ENCODE results near the gene KCTD17. TPM values are rescaled to one million over a fixed set of nuclear protein-coding genes. Genes with fewer than 3 reads are reported as not detected.

Gene KCTD17
- total RNA-seq, 1 experiment from 2014 or later: 29.5 TPM

DNA sequence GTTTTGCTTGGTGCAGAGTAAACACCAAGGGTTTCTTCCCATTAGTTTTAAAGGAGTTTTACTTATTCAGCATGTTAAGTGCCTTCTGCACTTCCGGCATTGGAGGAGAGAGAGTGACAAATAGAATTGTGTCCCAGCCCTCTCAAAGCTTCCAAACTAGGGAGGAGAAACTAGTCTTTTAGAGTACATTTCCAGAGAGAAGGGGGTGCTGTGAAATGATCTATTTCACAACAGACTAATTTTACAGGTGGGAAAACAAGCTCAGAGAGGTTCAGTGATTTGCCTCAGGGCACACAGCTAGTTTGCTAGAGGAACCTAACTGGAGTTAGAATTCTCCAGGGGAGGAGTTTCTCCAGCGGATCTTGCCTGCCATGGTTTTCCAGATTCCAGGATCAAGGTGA, 19.4 kb upstream of the KCTD17 start:
- no peaks in the 10 kb centered on the region for H3K79me2 ChIP-seq (ENCODE audit: low read depth)
- peak overlapping the region; percentile 50 for H3K4me3 ChIP-seq
- intact Hi-C loops (cut with micrococcal nuclease; ENCODE audit: unreplicated experiment): loop anchor here (5.0 kb wide), 2 partner anchors 160 to 165 kb away; no protein-coding TSS in a partner anchor
- peaks cover 5% of the 10 kb centered on the region; the same call in 1 of the 2 replicates for H3K36me3 ChIP-seq (ENCODE audit: low read depth)
- H3K9me3 ChIP-seq (ENCODE audit: insufficient read depth, low read depth): no peaks in the 10 kb centered on the region
- H3K27ac ChIP-seq: peak overlapping the region; percentile 86
- H3F3A ChIP-seq (ENCODE audit: insufficient read depth, low read depth): peaks cover 49% of the 10 kb centered on the region
- peak in 1 of 2 experiments; percentile 79 for DNase-seq
- no peaks in the 10 kb centered on the region for H3K9me2 ChIP-seq (ENCODE audit: insufficient read depth)
- peaks cover 40% of the 10 kb centered on the region for H3K4me1 ChIP-seq (replicated peaks; ENCODE audit: insufficient read depth)
- peak overlapping the region; percentile 83 for H3K4me2 ChIP-seq
- H4K20me1 ChIP-seq (ENCODE audit: insufficient read depth): no peaks in the 10 kb centered on the region
- ChIA-PET CTCF (interaction anchor here (0.8 to 1.2 kb wide), 3 partner anchors 11 to 167 kb away, joined by 3 to 7 read pairs (median 4); no protein-coding TSS in a partner anchor), POLR2A (ENCODE audit: unreplicated experiment) (interaction anchor here (0.6 kb wide), 1 partner anchor 497 kb away, joined by 5 read pairs; no protein-coding TSS in a partner anchor)
- BruUV-seq (replicated peaks): no TSS peak
- H3K27me3 ChIP-seq (ENCODE audit: insufficient read depth, low read depth): no peaks in the 10 kb centered on the region
- peak overlapping the region; percentile 59 for H2AFZ ChIP-seq
- TF ChIP-seq, protein P1, sequence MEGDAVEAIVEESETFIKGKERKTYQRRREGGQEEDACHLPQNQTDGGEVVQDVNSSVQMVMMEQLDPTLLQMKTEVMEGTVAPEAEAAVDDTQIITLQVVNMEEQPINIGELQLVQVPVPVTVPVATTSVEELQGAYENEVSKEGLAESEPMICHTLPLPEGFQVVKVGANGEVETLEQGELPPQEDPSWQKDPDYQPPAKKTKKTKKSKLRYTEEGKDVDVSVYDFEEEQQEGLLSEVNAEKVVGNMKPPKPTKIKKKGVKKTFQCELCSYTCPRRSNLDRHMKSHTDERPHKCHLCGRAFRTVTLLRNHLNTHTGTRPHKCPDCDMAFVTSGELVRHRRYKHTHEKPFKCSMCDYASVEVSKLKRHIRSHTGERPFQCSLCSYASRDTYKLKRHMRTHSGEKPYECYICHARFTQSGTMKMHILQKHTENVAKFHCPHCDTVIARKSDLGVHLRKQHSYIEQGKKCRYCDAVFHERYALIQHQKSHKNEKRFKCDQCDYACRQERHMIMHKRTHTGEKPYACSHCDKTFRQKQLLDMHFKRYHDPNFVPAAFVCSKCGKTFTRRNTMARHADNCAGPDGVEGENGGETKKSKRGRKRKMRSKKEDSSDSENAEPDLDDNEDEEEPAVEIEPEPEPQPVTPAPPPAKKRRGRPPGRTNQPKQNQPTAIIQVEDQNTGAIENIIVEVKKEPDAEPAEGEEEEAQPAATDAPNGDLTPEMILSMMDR (conservative IDR thresholded peaks at IDR 0.05): no peak
- TF ChIP-seq EZH2 (IDR thresholded peaks at IDR 0.05; ENCODE audit: low read depth): no peak

DNA sequence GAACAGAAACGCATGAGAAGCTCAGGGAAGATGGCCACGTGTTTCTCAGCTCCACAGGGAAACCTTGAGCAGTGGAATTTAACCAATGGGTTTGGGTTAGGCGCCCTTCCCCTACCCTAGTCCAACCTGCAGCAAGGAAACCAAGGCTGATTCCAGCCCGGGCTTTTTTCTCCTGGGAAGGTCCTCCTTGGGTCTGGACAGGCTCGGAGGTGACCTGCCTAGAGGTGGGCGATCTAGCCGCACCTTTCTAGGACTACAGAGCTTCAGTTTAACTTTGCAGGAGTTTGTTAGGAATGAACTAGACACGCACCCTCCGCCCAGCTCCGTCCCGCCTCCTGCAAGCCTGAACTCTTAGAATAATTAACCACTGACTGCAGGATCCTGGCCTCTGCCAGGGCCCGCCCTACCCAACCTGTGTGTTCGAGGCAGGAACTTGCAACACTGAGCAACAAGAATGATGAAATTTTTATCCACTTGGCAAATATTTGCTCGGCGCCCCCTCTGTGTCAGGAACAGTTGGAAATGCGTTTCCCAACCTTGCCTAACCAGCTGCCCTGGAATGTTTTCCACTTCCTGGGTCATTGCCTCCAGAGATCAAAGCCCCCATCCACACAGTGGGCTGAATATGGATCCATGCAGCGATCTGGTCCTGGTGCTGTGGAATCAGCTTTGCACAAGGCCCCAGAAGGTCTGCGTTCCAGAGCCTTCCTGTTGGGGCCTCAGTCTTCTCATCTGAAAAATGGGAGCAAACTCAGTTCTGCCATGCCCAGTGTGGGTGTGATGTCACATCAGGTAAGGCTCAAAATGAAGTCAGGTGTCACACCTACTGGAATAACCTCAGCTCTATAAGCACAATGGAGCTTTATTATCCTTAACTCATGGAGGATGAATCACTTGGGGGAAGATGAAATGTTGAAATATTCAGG, 18.7 kb upstream of the KCTD17 start:
- Histone ChIP-seq H3F3A (ENCODE audit: insufficient read depth, low read depth) (peaks cover 49% of the 10 kb centered on the region), H3K27ac (peak overlapping the region; percentile 86), H3K36me3 (ENCODE audit: low read depth) (peaks cover 3% of the 10 kb centered on the region; the same call in 1 of the 2 replicates), H3K9me3 (ENCODE audit: insufficient read depth, low read depth) (no peaks in the 10 kb centered on the region), H3K9me2 (ENCODE audit: insufficient read depth) (no peaks in the 10 kb centered on the region), H4K20me1 (ENCODE audit: insufficient read depth) (no peaks in the 10 kb centered on the region), H3K79me2 (ENCODE audit: low read depth) (no peaks in the 10 kb centered on the region), H3K4me2 (peak overlapping the region; percentile 83), H3K4me1 (replicated peaks; ENCODE audit: insufficient read depth) (peaks cover 40% of the 10 kb centered on the region), H2AFZ (peak overlapping the region; percentile 59), H3K27me3 (ENCODE audit: insufficient read depth, low read depth) (no peaks in the 10 kb centered on the region), H3K4me3 (peak overlapping the region; percentile 50)
- POLR2A ChIA-PET (ENCODE audit: unreplicated experiment): interaction anchor here (0.6 to 0.7 kb wide), 2 partner anchors 99 to 498 kb away, joined by 3 to 5 read pairs; no protein-coding TSS in a partner anchor
- no TSS peak for BruUV-seq (replicated peaks)
- peak; percentile 81 to 98 for DNase-seq
- intact Hi-C loops (cut with micrococcal nuclease; ENCODE audit: unreplicated experiment): loop anchor here (5.0 kb wide), 2 partner anchors 160 to 165 kb away; no protein-coding TSS in a partner anchor
- TF ChIP-seq EZH2 (IDR thresholded peaks at IDR 0.05; ENCODE audit: low read depth): no peak
- TF ChIP-seq, protein P1 (conservative IDR thresholded peaks at IDR 0.05): no peak
- CTCF ChIA-PET: interaction anchor here (0.5 to 1.2 kb wide), 8 partner anchors 11 to 569 kb away, joined by 3 to 7 read pairs (median 4); partner anchors contain the start of genes MPST and TST

GRCh38 chr22:37033605-37034430, 17.7 kb upstream of the KCTD17 start:
- POLR2A ChIA-PET (ENCODE audit: unreplicated experiment): no interaction called here

More at GRCh38 chr22:37033605-37034430, 17.7 kb upstream of the KCTD17 start:
- no peak overlapping the region; the same call in 1 of the 2 replicates for H3K4me3 ChIP-seq
- TF ChIP-seq EZH2 (IDR thresholded peaks at IDR 0.05; ENCODE audit: low read depth): no peak
- TF ChIP-seq, protein P1 (conservative IDR thresholded peaks at IDR 0.05): no peak
- H3F3A ChIP-seq (ENCODE audit: insufficient read depth, low read depth): peaks cover 49% of the 10 kb centered on the region
- H3K36me3 ChIP-seq (ENCODE audit: low read depth): no peaks in the 10 kb centered on the region
- intact Hi-C loops (cut with micrococcal nuclease; ENCODE audit: unreplicated experiment): loop anchor here (5.0 kb wide), 2 partner anchors 162 to 163 kb away; no protein-coding TSS in a partner anchor
- H3K4me2 ChIP-seq: peak overlapping the region; percentile 83
- CTCF ChIA-PET: no interaction called here
- peak overlapping the region; percentile 86 for H3K27ac ChIP-seq
- no peaks in the 10 kb centered on the region for H3K79me2 ChIP-seq (ENCODE audit: low read depth)
- no peaks in the 10 kb centered on the region for H3K9me3 ChIP-seq (ENCODE audit: insufficient read depth, low read depth)
- no peaks in the 10 kb centered on the region for H4K20me1 ChIP-seq (ENCODE audit: insufficient read depth)
- peaks cover 40% of the 10 kb centered on the region for H3K4me1 ChIP-seq (replicated peaks; ENCODE audit: insufficient read depth)
- no peaks in the 10 kb centered on the region for H3K27me3 ChIP-seq (ENCODE audit: insufficient read depth, low read depth)
- BruUV-seq (replicated peaks): no TSS peak
- H3K9me2 ChIP-seq (ENCODE audit: insufficient read depth): no peaks in the 10 kb centered on the region
- H2AFZ ChIP-seq: no peak overlapping the region
- peak in 1 of 2 experiments; percentile 52 for DNase-seq

Data from PC-9 (cell line).